ENCODE results near the gene ZFYVE28. TPM values are rescaled to one million over a fixed set of nuclear protein-coding genes. Genes with fewer than 3 reads are reported as not detected.
"Not testable (repeated sequence)": the region's sequence is repeated elsewhere in the genome, so short reads cannot be mapped to it uniquely, and the experiment has no call there.

The ZFYVE28 gene
- total RNA-seq, 1 donor from 2014 or later = 2.0 TPM

GRCh38 chr4:2383760-2384159 lies 34.7 kb downstream of the ZFYVE28 start:
- Histone ChIP-seq H3K27me3 (ENCODE audit: control insufficient read depth, insufficient read depth, low read length) (peaks cover 10% of the 10 kb centered on the region), H3K4me3 (ENCODE audit: low read depth, low read length) (no peak overlapping the region), H3K36me3 (ENCODE audit: control insufficient read depth, insufficient read depth, low read length) (no peaks in the 10 kb centered on the region)
- TF ChIP-seq CTCF (IDR thresholded peaks at IDR 0.05; ENCODE audit: insufficient read depth, low read length, poor library complexity, severe bottlenecking) = no peak
- no peak for DNase-seq (ENCODE audit: low read depth)

- not testable (repeated sequence) for H3K36me3 ChIP-seq (ENCODE audit: control insufficient read depth, insufficient read depth, low read length); H3K27me3 ChIP-seq (ENCODE audit: control insufficient read depth, insufficient read depth, low read length); DNase-seq (ENCODE audit: low read depth); H3K4me3 ChIP-seq (ENCODE audit: low read depth, low read length)
These were observed 35.2 kb downstream of the ZFYVE28 start for GRCh38 chr4:2383220-2383631.

GRCh38 chr4:2382769-2383202 lies 35.7 kb downstream of the ZFYVE28 start:
- DNase-seq (ENCODE audit: low read depth); H3K4me3 ChIP-seq (ENCODE audit: low read depth, low read length); H3K27me3 ChIP-seq (ENCODE audit: control insufficient read depth, insufficient read depth, low read length); H3K36me3 ChIP-seq (ENCODE audit: control insufficient read depth, insufficient read depth, low read length): not testable (repeated sequence)

GRCh38 chr4:2380589-2380988 lies 37.9 kb downstream of the ZFYVE28 start:
- H3K36me3 ChIP-seq (ENCODE audit: control insufficient read depth, insufficient read depth, low read length); H3K4me3 ChIP-seq (ENCODE audit: low read depth, low read length); DNase-seq (ENCODE audit: low read depth): not testable (repeated sequence)

GRCh38 chr4:2378898-2379297 lies 39.5 kb downstream of the ZFYVE28 start:
- no peaks in the 10 kb centered on the region for H3K36me3 ChIP-seq (ENCODE audit: control insufficient read depth, insufficient read depth, low read length)
- no peak for DNase-seq (ENCODE audit: low read depth)
- no peak for TF ChIP-seq CTCF (IDR thresholded peaks at IDR 0.05; ENCODE audit: insufficient read depth, low read length, poor library complexity, severe bottlenecking)

More at GRCh38 chr4:2380589-2380988, 37.9 kb downstream of the ZFYVE28 start:
- H3K27me3 ChIP-seq (ENCODE audit: control insufficient read depth, insufficient read depth, low read length) = not testable (repeated sequence)

GRCh38 chr4:2378401-2378800 lies 40.0 kb downstream of the ZFYVE28 start:
- no peak overlapping the region for H3K4me3 ChIP-seq (ENCODE audit: low read depth, low read length)
- no peak for DNase-seq (ENCODE audit: low read depth)
- no peak for TF ChIP-seq CTCF (IDR thresholded peaks at IDR 0.05; ENCODE audit: insufficient read depth, low read length, poor library complexity, severe bottlenecking)
- H3K36me3 ChIP-seq (ENCODE audit: control insufficient read depth, insufficient read depth, low read length) = no peaks in the 10 kb centered on the region
- H3K27me3 ChIP-seq (ENCODE audit: control insufficient read depth, insufficient read depth, low read length) = peaks cover 2% of the 10 kb centered on the region

More at GRCh38 chr4:2378898-2379297, 39.5 kb downstream of the ZFYVE28 start:
- H3K4me3 ChIP-seq (ENCODE audit: low read depth, low read length) = no peak overlapping the region
- peaks cover 2% of the 10 kb centered on the region for H3K27me3 ChIP-seq (ENCODE audit: control insufficient read depth, insufficient read depth, low read length)

- no peak for DNase-seq (ENCODE audit: low read depth)
- no peak for TF ChIP-seq CTCF (IDR thresholded peaks at IDR 0.05; ENCODE audit: insufficient read depth, low read length, poor library complexity, severe bottlenecking)
- Histone ChIP-seq H3K4me3 (ENCODE audit: low read depth, low read length) (no peak overlapping the region), H3K27me3 (ENCODE audit: control insufficient read depth, insufficient read depth, low read length) (peaks cover 2% of the 10 kb centered on the region), H3K36me3 (ENCODE audit: control insufficient read depth, insufficient read depth, low read length) (no peaks in the 10 kb centered on the region)
These were observed 41.2 kb downstream of the ZFYVE28 start for GRCh38 chr4:2377241-2377640.

Data from kidney epithelial cell (primary cell).